Tibial nerve (tissue), 4 donors: ENCODE results near the gene HUNK.

Experiments used
- EP300 ChIP-seq, 2 donors: sonication (generic); formaldehyde crosslinking; IDR thresholded peaks; one replicate each; pipeline ENCODE4 v1.6.1; 2017; ENCODE audit warnings: antibody characterized with exemption in 2 of 2, mild to moderate bottlenecking in 1 of 2
- TF ChIP-seq, protein P1 (sequence below), 5 experiments: fragments of 200-600 bp in 3 of 5; fragments of 450-650 bp in 2 of 5; sonication (generic) in 3 of 5; IDR thresholded peaks; one replicate each; pipeline ENCODE4 v1.5.1; 2016 to 2019; ENCODE audit warnings: antibody characterized with exemption in 5 of 5, mild to moderate bottlenecking in 3 of 5, moderate library complexity in 2 of 5

DNA sequence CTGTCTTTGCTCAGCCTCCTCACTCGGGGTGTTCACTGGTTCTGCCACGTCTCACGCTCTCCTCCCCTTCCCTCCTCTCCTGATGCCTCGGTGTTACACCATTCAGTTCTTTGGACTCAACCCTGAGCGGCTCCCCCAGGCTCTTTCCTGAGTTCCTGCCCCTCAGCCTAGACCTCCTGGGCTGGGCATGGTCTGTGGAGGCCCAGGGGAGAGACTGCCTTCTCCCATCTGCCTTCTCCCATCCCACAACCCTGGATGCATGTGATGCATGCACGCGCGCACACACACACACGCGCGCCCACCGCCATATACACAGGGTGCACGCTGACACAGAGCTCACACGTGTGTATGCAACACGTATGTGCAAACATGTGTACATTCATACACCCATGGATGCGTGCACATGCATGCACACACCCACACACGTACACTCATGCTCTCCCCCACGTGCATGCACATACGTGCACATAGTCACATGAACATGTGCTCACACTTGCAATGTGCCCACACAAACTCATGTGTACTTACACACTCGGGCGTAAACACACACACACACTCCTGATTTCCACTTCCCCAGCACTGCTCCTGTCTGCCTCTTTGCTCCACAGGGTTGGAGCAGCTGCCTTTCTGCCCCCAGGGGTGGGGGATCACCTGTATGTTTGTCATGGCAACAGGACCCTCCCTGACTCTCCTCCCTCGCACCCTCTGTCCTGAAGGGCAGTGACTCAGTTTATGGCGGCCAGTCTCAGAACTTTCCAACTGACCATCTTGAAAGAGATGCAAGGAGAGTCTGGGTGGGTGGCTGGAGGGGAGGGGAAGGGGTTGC, 59.0 kb downstream of the HUNK start:
- TF ChIP-seq EP300 (IDR thresholded peaks at IDR 0.05), result no peak
- TF ChIP-seq, protein P1, sequence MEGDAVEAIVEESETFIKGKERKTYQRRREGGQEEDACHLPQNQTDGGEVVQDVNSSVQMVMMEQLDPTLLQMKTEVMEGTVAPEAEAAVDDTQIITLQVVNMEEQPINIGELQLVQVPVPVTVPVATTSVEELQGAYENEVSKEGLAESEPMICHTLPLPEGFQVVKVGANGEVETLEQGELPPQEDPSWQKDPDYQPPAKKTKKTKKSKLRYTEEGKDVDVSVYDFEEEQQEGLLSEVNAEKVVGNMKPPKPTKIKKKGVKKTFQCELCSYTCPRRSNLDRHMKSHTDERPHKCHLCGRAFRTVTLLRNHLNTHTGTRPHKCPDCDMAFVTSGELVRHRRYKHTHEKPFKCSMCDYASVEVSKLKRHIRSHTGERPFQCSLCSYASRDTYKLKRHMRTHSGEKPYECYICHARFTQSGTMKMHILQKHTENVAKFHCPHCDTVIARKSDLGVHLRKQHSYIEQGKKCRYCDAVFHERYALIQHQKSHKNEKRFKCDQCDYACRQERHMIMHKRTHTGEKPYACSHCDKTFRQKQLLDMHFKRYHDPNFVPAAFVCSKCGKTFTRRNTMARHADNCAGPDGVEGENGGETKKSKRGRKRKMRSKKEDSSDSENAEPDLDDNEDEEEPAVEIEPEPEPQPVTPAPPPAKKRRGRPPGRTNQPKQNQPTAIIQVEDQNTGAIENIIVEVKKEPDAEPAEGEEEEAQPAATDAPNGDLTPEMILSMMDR (IDR thresholded peaks at IDR 0.05), result no peak
